K562 (cell line): ENCODE measurements around the gene USP10. TPM values are rescaled to one million over a fixed set of nuclear protein-coding genes. Genes with fewer than 3 reads are reported as not detected.

Experiments
- ARID2 ChIP-seq: fragments of 450-650 bp; IDR thresholded peaks from 2 replicates; pipeline ENCODE4 v1.6.1; 2017; ENCODE audit warnings: antibody characterized with exemption, mild to moderate bottlenecking
- CHD2 ChIP-seq: IDR thresholded peaks from 2 replicates; pipeline ENCODE4 v1.6.1; 2011; ENCODE audit warnings: low read depth, low read length
- E2F3 ChIP-seq: fragments of 250-450 bp; sonication (Bioruptor Pico); IDR thresholded peaks from 2 replicates; pipeline ENCODE4 v1.4.0; 2020; ENCODE audit warnings: mild to moderate bottlenecking
- ESRRB ChIP-seq: fragments of 250-450 bp; sonication (Bioruptor Pico); IDR thresholded peaks from 2 replicates; pipeline ENCODE4 v1.5.0; 2020; ENCODE audit warnings: mild to moderate bottlenecking, moderate library complexity, borderline replicate concordance
- EWSR1 ChIP-seq: fragments of 450-650 bp; IDR thresholded peaks from 2 replicates; pipeline ENCODE4 v1.6.1; 2018; ENCODE audit warnings: borderline replicate concordance, mild to moderate bottlenecking, low read depth, moderate library complexity; ENCODE audit not compliant: partially characterized antibody
- FOXA1 ChIP-seq: fragments of 450-650 bp; IDR thresholded peaks from 2 replicates; pipeline ENCODE4 v1.6.1; 2016; ENCODE audit warnings: mild to moderate bottlenecking, borderline replicate concordance
- HCFC1 ChIP-seq: IDR thresholded peaks from 2 replicates; pipeline ENCODE4 v1.6.1; 2012; ENCODE audit warnings: low read depth, low read length, improper control_type of control experiment
- PCBP1 ChIP-seq: fragments of 200-400 bp; formaldehyde crosslinking; IDR thresholded peaks from 2 replicates; pipeline ENCODE4 v1.6.1; 2018; ENCODE audit warnings: mild to moderate bottlenecking, low read depth, low read length; ENCODE audit not compliant: poor library complexity, severe bottlenecking
- RUNX1 ChIP-seq: sonication (generic); IDR thresholded peaks from 2 replicates; pipeline ENCODE4 v1.6.1; 2016; ENCODE audit warnings: antibody characterized with exemption, low read depth
- ZNF431 ChIP-seq: sonication (generic); formaldehyde crosslinking; IDR thresholded peaks from 2 replicates; pipeline ENCODE4 v1.8.0; 2022; ENCODE audit warnings: mild to moderate bottlenecking, missing genetic modification reagents
- ZNF445 ChIP-seq: fragments of 250-450 bp; sonication (Bioruptor Pico); IDR thresholded peaks from 2 replicates; pipeline ENCODE4 v1.4.0; 2020; ENCODE audit warnings: low read depth, mild to moderate bottlenecking, moderate library complexity
- polyA plus RNA-seq, 8 experiments: library from polyadenylated mRNA; depleted of rRNA in 4 of 8; stranded (reverse) in 5 of 8; unstranded in 3 of 8; fragments of >200 nt; fragmentation: Nextera tagmentation in 2 of 8; fragmentation: Illumina TruSeq in 1 of 8; extraction: Ambion mirVana in 2 of 8; extraction: Trizol in 1 of 8; gene quantifications; 2 replicates each; pipeline versions ENCODE4 v1.2.1 to v1.2.3, GENCODE V29; 2011 to 2014; ENCODE audit warnings: inconsistent platforms in 1 of 8, missing spikeins in 1 of 8
- total RNA-seq, 7 experiments: library from RNA; depleted of rRNA in 6 of 7; stranded (reverse); fragments of >200 nt in 6 of 7; fragmentation: Illumina TruSeq in 2 of 7; extraction: Trizol in 2 of 7; gene quantifications; 2 replicates each; pipeline versions ENCODE4 v1.2.1 to v1.2.3, GENCODE V29; 2011 to 2021; ENCODE audit warnings: low replicate concordance in 1 of 7
- TF ChIP-seq, protein P1 (sequence below): sonication (generic); formaldehyde crosslinking; IDR thresholded peaks from 2 replicates; pipeline ENCODE4 v1.8.1; 2023; ENCODE audit warnings: mild to moderate bottlenecking, missing genetic modification reagents
- TF ChIP-seq, protein P2 (sequence below), 2 experiments: fragments of 450-650 bp; IDR thresholded peaks; 2 replicates each; pipeline ENCODE4 v1.6.1; 2016
- TF ChIP-seq, protein P3 (sequence below): fragments of 450-650 bp; IDR thresholded peaks from 2 replicates; pipeline ENCODE4 v1.6.1; 2016
- TF ChIP-seq, protein P4 (sequence below), 2 experiments: fragments of 450-650 bp in 1 of 2; sonication (generic) in 1 of 2; formaldehyde crosslinking in 1 of 2; IDR thresholded peaks; 2 replicates each; pipeline versions ENCODE4 v1.7.1 to v1.9.0; 2016 to 2022; ENCODE audit warnings: inconsistent platforms in 1 of 2, mild to moderate bottlenecking in 1 of 2, missing genetic modification reagents in 1 of 2

The USP10 gene
- total and polyA plus RNA-seq, 9 of the 15 experiments (the other 6 are each of a cell fraction or from before 2014, with no cell fraction given): 61.7 to 197 (median 116) TPM

DNA sequence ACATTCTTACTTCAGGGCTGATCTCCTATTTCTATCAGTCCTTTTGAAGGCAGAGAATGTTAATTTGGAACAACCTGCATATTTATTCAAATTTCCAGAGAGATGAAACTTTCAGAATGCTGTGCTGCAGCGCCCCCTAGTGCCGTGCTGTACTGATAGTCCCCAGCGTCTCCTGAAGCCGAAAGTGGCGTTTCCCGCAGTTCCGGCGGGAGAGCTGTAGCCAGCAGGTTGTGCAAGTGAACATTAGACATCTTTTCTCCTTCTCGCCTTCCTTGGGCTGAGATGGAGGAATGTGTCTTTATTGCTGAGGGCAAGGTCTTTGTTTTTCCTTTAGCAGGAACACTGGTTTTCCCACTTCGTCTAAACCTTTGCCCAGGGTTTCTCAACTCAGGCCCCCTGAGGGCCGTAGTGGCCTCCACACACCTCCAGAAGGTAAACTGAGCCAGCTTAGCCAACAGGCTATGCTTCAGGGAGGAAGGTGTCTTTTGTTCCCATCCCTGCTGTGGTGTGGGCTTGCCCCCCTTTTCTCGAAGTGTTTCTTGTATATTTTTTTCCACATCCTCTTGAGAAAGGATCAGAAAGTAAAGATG, 26.4 kb downstream of the USP10 start (continued):
- TF ChIP-seq FOXA1: no peak
- no peak for TF ChIP-seq PCBP1
- TF ChIP-seq EWSR1: no peak
- TF ChIP-seq ZNF445 (CRISPR knock-in tag): no peak
- TF ChIP-seq ARID2: peak; percentile 82
- no peak for TF ChIP-seq RUNX1
- TF ChIP-seq ESRRB (CRISPR knock-in tag): no peak
- no peak for TF ChIP-seq E2F3 (CRISPR knock-in tag)
- TF ChIP-seq, protein P1, sequence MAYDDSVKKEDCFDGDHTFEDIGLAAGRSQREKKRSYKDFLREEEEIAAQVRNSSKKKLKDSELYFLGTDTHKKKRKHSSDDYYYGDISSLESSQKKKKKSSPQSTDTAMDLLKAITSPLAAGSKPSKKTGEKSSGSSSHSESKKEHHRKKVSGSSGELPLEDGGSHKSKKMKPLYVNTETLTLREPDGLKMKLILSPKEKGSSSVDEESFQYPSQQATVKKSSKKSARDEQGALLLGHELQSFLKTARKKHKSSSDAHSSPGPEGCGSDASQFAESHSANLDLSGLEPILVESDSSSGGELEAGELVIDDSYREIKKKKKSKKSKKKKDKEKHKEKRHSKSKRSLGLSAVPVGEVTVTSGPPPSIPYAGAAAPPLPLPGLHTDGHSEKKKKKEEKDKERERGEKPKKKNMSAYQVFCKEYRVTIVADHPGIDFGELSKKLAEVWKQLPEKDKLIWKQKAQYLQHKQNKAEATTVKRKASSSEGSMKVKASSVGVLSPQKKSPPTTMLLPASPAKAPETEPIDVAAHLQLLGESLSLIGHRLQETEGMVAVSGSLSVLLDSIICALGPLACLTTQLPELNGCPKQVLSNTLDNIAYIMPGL (CRISPR knock-in tag): 0 out of 2 replicates have a peak, but pooled peaks have one; percentile 52
- TF ChIP-seq, protein P2, sequence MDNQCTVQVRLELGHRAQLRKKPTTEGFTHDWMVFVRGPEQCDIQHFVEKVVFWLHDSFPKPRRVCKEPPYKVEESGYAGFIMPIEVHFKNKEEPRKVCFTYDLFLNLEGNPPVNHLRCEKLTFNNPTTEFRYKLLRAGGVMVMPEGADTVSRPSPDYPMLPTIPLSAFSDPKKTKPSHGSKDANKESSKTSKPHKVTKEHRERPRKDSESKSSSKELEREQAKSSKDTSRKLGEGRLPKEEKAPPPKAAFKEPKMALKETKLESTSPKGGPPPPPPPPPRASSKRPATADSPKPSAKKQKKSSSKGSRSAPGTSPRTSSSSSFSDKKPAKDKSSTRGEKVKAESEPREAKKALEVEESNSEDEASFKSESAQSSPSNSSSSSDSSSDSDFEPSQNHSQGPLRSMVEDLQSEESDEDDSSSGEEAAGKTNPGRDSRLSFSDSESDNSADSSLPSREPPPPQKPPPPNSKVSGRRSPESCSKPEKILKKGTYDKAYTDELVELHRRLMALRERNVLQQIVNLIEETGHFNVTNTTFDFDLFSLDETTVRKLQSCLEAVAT (IDR thresholded peaks at IDR 0.05): no peak
- TF ChIP-seq, protein P3, sequence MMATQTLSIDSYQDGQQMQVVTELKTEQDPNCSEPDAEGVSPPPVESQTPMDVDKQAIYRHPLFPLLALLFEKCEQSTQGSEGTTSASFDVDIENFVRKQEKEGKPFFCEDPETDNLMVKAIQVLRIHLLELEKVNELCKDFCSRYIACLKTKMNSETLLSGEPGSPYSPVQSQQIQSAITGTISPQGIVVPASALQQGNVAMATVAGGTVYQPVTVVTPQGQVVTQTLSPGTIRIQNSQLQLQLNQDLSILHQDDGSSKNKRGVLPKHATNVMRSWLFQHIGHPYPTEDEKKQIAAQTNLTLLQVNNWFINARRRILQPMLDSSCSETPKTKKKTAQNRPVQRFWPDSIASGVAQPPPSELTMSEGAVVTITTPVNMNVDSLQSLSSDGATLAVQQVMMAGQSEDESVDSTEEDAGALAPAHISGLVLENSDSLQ: no peak
- no peak for TF ChIP-seq ZNF431 (CRISPR knock-in tag)
- no peak for TF ChIP-seq CHD2
- TF ChIP-seq HCFC1: 0 out of 2 replicates have a peak, but pooled peaks have one; percentile 13
- TF ChIP-seq, protein P4, sequence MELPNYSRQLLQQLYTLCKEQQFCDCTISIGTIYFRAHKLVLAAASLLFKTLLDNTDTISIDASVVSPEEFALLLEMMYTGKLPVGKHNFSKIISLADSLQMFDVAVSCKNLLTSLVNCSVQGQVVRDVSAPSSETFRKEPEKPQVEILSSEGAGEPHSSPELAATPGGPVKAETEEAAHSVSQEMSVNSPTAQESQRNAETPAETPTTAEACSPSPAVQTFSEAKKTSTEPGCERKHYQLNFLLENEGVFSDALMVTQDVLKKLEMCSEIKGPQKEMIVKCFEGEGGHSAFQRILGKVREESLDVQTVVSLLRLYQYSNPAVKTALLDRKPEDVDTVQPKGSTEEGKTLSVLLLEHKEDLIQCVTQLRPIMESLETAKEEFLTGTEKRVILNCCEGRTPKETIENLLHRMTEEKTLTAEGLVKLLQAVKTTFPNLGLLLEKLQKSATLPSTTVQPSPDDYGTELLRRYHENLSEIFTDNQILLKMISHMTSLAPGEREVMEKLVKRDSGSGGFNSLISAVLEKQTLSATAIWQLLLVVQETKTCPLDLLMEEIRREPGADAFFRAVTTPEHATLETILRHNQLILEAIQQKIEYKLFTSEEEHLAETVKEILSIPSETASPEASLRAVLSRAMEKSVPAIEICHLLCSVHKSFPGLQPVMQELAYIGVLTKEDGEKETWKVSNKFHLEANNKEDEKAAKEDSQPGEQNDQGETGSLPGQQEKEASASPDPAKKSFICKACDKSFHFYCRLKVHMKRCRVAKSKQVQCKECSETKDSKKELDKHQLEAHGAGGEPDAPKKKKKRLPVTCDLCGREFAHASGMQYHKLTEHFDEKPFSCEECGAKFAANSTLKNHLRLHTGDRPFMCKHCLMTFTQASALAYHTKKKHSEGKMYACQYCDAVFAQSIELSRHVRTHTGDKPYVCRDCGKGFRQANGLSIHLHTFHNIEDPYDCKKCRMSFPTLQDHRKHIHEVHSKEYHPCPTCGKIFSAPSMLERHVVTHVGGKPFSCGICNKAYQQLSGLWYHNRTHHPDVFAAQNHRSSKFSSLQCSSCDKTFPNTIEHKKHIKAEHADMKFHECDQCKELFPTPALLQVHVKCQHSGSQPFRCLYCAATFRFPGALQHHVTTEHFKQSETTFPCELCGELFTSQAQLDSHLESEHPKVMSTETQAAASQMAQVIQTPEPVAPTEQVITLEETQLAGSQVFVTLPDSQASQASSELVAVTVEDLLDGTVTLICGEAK (IDR thresholded peaks at IDR 0.05): no peak
- TF ChIP-seq, protein P4 (CRISPR knock-in tag; IDR thresholded peaks at IDR 0.05): no peak
